HG02763 (cell line): Measurements from ENCODE around the gene THUMPD3.

Experiments
- ATAC-seq: cut with Tn5 transposase; IDR thresholded peaks from one replicate; pipeline ENCODE4 v1.9.1; 2021; ENCODE audit warnings: mild to moderate bottlenecking, moderate library complexity; ENCODE audit not compliant: unreplicated experiment

The THUMPD3 gene

GRCh38 chr3:9415485-9416138 lies 52.8 kb downstream of the THUMPD3 start:
- ATAC-seq, result no peak

- no peak for ATAC-seq
These were observed 53.4 kb downstream of the THUMPD3 start for GRCh38 chr3:9416139-9416780.

- ATAC-seq, result no peak
These were observed 58.1 kb downstream of the THUMPD3 start for GRCh38 chr3:9420850-9421549.

- no peak for ATAC-seq
These were observed 60.0 kb downstream of the THUMPD3 start for GRCh38 chr3:9422712-9423424.

GRCh38 chr3:9428411-9428810 lies 65.6 kb downstream of the THUMPD3 start:
- ATAC-seq, result no peak

- no peak for ATAC-seq
These were observed 67.9 kb downstream of the THUMPD3 start for GRCh38 chr3:9430733-9431132.

- no peak for ATAC-seq
These were observed 71.0 kb downstream of the THUMPD3 start for GRCh38 chr3:9433627-9434521.

- ATAC-seq, result no peak
These were observed 72.5 kb downstream of the THUMPD3 start for GRCh38 chr3:9435316-9435715.
